Left lung (tissue), 10 donors: Measurements from ENCODE around the gene MARF1. TPM values are rescaled to one million over a fixed set of nuclear protein-coding genes. Genes with fewer than 3 reads are reported as not detected.
"Not testable (repeated sequence)": the region's sequence is repeated elsewhere in the genome, so short reads cannot be mapped to it uniquely, and the experiment has no call there.

Source experiments
- ATAC-seq: fragments of 200-7000 bp; cut with Tn5 transposase; one replicate; pipeline ENCODE4 v1.9.1; 2020; ENCODE audit warnings: moderate library complexity
- DNase-seq, 4 donors: peaks; one replicate each; pipeline ENCODE4 v3.0.0-alpha.2; 2013 to 2020
- H3K27ac ChIP-seq, 2 donors: fragments of 200-600 bp; sonication (generic) in 1 of 2; one replicate each; pipeline versions ENCODE4 v1.5.0 to v1.8.0; 2020 to 2021
- H3K27me3 ChIP-seq, 2 donors: fragments of 200-600 bp; sonication (generic) in 1 of 2; one replicate each; pipeline versions ENCODE4 v1.5.0 to v1.8.0; 2020 to 2021
- H3K36me3 ChIP-seq, 2 donors: fragments of 200-600 bp; sonication (generic) in 1 of 2; one replicate each; pipeline versions ENCODE4 v1.5.0 to v1.8.0; 2020 to 2021
- H3K4me1 ChIP-seq, 2 donors: fragments of 200-600 bp; one replicate each; pipeline ENCODE4 v1.8.0; 2021
- H3K4me3 ChIP-seq, 2 donors: fragments of 200-600 bp; sonication (generic) in 1 of 2; one replicate each; pipeline versions ENCODE4 v1.5.0 to v1.8.0; 2020 to 2021; ENCODE audit warnings: mild to moderate bottlenecking in 1 of 2
- H3K9me3 ChIP-seq, 2 donors: fragments of 200-600 bp; sonication (generic) in 1 of 2; one replicate each; pipeline versions ENCODE4 v1.5.0 to v1.8.0; 2020 to 2021
- intact Hi-C, 2 donors: fragments of 100-400 bp; cut with DNase I; formaldehyde crosslinking; loops; one replicate each; pipeline versions ENCODE4 v1.11.2 to v1.14.2; 2022
- polyA plus RNA-seq, 6 donors: library from polyadenylated mRNA; unstranded; fragments of 120-200 nt; gene quantifications; one replicate each; pipeline ENCODE4 v1.2.1, GENCODE V29; 2013; ENCODE audit not compliant: insufficient read length in 6 of 6
- total RNA-seq, 2 donors: library from RNA; stranded (reverse); fragmentation: NEBNext Ultra II Directional; extraction: Animal tissue kit (Norgen Biotek cat#: 25700); gene quantifications; one replicate each; pipeline ENCODE4 v1.2.1, GENCODE V29; 2021
- TF ChIP-seq, protein P1 (sequence below), 2 donors: fragments of 200-600 bp; sonication (generic) in 1 of 2; IDR thresholded peaks; one replicate each; pipeline versions ENCODE4 v1.5.0 to v1.8.0; 2021; ENCODE audit warnings: antibody characterized with exemption in 2 of 2
- donor health status: DM: no; HTN: yes; CAD: no.
- donor health status: DM: no; HTN: no; CAD: no.

The MARF1 gene
- total and polyA plus RNA-seq, 8 donors = 60.1 to 86.1 (median 71.0) TPM

DNA sequence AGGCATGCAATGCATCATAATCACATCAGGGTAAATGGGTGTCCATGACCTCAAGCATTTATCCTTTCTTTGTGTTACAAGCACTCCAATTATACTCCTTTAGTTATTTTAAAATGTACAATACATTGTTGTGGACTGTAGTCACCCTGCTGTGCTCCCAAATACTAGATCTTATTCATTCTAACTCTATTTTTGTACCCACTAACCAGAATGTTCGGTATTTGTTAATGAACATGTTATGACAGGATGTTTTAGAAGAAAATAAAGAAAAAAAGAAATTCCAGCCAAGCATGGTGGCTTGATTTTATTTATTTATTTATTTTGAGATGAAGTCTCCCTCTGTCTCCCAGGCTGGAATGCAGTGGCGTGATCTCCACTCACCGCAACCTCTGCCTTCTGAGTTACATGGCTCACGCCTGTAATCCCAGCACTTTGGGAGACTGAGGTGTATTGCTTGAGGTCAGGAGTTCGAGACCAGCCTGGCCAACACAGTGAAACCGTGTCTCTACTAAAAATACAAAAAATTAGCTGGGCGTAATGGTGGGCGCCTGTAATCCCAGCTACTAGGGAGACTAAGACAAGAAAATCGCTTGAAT, 5.3 kb upstream of the MARF1 start:
- no peaks in the 10 kb centered on the region for H3K36me3 ChIP-seq
- H3K4me3 ChIP-seq = no peak overlapping the region
- no peak for DNase-seq
- peaks cover 3 to 45% of the 10 kb centered on the region in 2 donors for H3K4me1 ChIP-seq
- no peaks in the 10 kb centered on the region for H3K27me3 ChIP-seq
- no peak for ATAC-seq
- TF ChIP-seq, protein P1, sequence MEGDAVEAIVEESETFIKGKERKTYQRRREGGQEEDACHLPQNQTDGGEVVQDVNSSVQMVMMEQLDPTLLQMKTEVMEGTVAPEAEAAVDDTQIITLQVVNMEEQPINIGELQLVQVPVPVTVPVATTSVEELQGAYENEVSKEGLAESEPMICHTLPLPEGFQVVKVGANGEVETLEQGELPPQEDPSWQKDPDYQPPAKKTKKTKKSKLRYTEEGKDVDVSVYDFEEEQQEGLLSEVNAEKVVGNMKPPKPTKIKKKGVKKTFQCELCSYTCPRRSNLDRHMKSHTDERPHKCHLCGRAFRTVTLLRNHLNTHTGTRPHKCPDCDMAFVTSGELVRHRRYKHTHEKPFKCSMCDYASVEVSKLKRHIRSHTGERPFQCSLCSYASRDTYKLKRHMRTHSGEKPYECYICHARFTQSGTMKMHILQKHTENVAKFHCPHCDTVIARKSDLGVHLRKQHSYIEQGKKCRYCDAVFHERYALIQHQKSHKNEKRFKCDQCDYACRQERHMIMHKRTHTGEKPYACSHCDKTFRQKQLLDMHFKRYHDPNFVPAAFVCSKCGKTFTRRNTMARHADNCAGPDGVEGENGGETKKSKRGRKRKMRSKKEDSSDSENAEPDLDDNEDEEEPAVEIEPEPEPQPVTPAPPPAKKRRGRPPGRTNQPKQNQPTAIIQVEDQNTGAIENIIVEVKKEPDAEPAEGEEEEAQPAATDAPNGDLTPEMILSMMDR (IDR thresholded peaks at IDR 0.05) = no peak
- H3K27ac ChIP-seq = no peak overlapping the region
- no peaks in the 10 kb centered on the region for H3K9me3 ChIP-seq
- intact Hi-C loops = no loop called here

DNA sequence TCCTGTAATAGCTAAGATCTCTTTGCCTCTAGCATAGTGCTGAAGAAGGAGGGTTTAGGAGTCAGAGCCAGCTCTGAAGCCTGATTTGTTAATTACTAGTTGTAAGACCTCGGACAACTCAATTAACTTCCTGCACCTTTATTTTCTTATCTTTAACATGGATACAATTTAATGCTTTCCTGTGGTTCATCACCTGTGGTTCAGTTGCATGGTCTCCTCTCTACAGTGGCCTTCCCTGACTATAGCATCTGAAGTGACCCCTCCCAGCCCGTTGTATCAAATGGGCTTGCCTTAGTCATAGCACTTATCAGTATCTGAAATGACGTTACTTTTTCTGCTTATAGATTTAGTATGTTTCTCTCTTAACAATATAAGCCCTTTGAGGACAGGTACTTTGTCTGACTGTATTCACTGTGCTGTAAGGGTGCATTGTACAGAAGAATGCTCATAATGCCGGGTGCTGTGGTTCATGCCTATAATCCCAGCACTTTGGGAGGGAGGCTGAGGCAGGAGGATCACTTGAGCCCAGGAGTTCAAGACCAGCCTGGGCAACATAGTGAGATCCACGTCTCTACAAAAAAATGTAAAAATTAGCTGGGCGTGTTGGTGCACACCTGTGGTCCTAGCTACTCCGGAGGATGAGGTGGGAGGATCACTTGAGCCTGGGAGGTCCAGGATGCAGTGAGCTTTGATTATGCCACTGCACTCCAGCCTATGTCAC, 4.5 kb upstream of the MARF1 start:
- DNase-seq = no peak
- Histone ChIP-seq H3K4me1 (peaks cover 3 to 40% of the 10 kb centered on the region in 2 donors), H3K27me3 (no peaks in the 10 kb centered on the region), H3K4me3 (no peak overlapping the region), H3K9me3 (no peaks in the 10 kb centered on the region), H3K36me3 (no peaks in the 10 kb centered on the region), H3K27ac (no peak overlapping the region)
- TF ChIP-seq, protein P1 (IDR thresholded peaks at IDR 0.05) = no peak
- intact Hi-C loops = no loop called here
- no peak for ATAC-seq

DNA sequence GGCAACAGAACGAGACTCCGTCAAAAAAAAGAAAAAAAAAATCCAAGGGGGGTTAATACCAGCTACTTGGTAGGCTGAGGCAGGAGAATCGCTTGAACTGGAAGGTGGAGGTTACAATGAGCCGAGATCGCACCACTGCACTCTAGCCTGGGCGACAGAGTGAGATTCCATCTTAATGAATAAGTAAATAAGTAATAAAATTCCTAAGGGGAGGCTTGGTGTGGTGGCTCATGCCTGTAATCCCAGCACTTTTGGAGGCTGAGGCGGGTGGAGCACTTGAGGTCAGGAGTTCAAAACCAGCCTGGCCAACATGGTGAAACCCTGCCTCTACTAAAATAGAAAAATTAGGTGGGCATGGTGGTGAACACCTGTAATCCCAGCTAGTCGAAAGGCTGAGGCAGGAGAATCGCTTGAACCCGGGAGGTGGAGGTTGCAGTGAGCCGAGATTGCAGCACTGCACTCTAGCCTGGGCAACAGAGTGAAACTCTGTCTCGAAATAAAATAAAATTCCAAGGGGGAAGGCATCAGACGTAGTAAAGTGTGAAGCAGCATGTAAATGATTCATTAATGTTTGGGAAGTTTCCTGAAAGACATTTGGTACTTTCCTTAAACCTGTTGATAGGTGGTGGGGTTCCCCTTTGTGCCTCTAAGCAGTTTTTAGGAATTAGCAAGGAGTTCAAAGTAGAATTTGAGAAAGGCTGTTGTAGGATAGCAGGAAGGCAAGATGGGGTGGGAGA, 3.8 kb upstream of the MARF1 start:
- H3K4me3 ChIP-seq, DNase-seq, H3K36me3 ChIP-seq, intact Hi-C loops, H3K9me3 ChIP-seq, ATAC-seq, H3K27me3 ChIP-seq, H3K27ac ChIP-seq: not testable (repeated sequence)
- peaks cover 8 to 40% of the 10 kb centered on the region in 2 donors for H3K4me1 ChIP-seq

DNA sequence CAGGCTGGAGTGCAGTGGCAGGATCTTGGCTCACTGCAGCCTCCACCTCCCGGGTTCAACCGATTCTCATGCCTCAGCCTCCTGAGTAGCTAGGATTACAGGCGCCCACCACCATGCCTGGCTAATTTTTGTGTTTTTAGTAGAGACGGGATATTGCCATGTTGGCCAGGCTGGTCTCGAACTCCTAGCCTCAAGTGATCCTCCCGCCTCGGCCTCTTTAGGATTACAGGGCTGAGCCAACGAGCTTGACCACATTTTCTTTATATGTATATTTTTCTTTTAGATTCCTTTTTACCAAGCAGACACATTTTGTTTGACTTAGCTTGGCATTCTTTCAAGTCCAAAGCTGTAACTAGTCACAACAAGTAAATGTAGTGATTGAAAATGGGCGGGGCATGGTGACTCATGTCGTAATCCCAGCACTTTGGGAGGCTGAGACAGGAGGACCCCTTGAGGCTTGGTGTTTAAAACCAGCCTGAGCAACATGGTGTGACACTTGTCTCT, 2.1 kb upstream of the MARF1 start:
- DNase-seq = peak in 1 of 4 donors; percentile 43
- H3K27me3 ChIP-seq, H3K36me3 ChIP-seq, intact Hi-C loops, H3K4me3 ChIP-seq, H3K9me3 ChIP-seq, ATAC-seq, H3K27ac ChIP-seq: not testable (repeated sequence)
- peaks cover 9 to 45% of the 10 kb centered on the region in 2 donors for H3K4me1 ChIP-seq

DNA sequence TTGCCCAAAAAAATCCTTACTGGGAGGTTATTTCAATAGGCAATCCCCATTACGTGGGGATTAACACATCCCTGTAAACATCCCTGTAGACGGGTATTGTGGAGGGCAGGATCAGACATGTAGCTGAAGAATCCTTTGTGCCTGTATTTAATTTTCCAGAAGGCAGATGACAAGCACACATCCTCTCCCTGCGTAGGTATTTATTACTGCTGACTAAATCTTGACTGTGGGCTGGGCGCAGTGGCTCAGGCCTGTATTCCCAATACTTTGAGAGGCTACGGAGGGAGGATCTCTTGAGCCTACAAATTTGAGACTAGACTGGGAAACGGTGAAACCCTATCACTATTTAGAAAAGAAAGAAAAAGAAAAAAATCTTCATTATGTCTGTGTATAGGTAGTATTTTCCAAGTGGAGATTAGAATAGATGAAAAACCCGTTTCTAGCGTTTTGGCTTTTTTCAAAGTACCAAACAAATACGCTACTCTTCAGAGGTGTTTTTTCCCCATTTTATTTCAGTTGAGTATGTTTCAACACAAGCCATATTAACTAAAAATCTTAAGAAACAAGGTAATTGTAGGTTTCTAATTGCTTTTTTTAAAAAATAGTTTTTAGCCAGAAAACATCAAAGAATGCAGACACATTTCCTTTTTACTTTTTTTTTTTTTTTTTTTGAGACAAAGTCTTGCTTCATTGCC, 1.5 kb upstream of the MARF1 start:
- Histone ChIP-seq H3K9me3 (no peaks in the 10 kb centered on the region), H3K4me1 (peaks cover 9 to 47% of the 10 kb centered on the region in 2 donors), H3K36me3 (no peaks in the 10 kb centered on the region), H3K4me3 (no peak overlapping the region), H3K27ac (peak overlapping the region in 1 of 2 donors; percentile 98), H3K27me3 (no peaks in the 10 kb centered on the region)
- DNase-seq = no peak
- TF ChIP-seq, protein P1 (IDR thresholded peaks at IDR 0.05) = no peak
- intact Hi-C loops = no loop called here
- no peak for ATAC-seq
